Duodenal mucosa (tissue), 2 donors: ENCODE data around the gene ANXA5.

Source experiments
- H3K27ac ChIP-seq: one replicate; pipeline ENCODE4 v1.7.0; 2013; ENCODE audit warnings: low read depth, low read length
- H3K27me3 ChIP-seq, 2 donors: one replicate each; pipeline ENCODE4 v1.7.0; 2013; ENCODE audit warnings: low read length in 2 of 2, control low read depth in 1 of 2; ENCODE audit not compliant: insufficient read depth in 2 of 2, control insufficient read depth in 1 of 2
- H3K36me3 ChIP-seq, 2 donors: one replicate each; pipeline ENCODE4 v1.7.0; 2013; ENCODE audit warnings: low read length in 2 of 2, control low read depth in 1 of 2; ENCODE audit not compliant: insufficient read depth in 2 of 2, control insufficient read depth in 1 of 2
- H3K4me1 ChIP-seq, 2 donors: one replicate each; pipeline ENCODE4 v1.7.0; 2013; ENCODE audit warnings: low read length in 2 of 2, control low read depth in 1 of 2; ENCODE audit not compliant: insufficient read depth in 2 of 2, control insufficient read depth in 1 of 2
- H3K4me3 ChIP-seq, 2 donors: one replicate each; pipeline ENCODE4 v1.7.0; 2013; ENCODE audit warnings: low read length in 2 of 2, low read depth in 1 of 2
- H3K9ac ChIP-seq, 2 donors: one replicate each; pipeline ENCODE4 v1.7.0; 2013; ENCODE audit warnings: low read length in 2 of 2, low read depth in 1 of 2
- H3K9me3 ChIP-seq, 2 donors: one replicate each; pipeline ENCODE4 v1.7.0; 2013; ENCODE audit warnings: low read length in 2 of 2, control low read depth in 1 of 2; ENCODE audit not compliant: control insufficient read depth in 1 of 2

Gene ANXA5

GRCh38 chr4:121712783-121713182 is 16.0 kb upstream of the ANXA5 start:
- Histone ChIP-seq H3K27ac (no peak overlapping the region), H3K4me1 (peaks cover 3 to 7% of the 10 kb centered on the region in 2 donors), H3K36me3 (no peaks in the 10 kb centered on the region), H3K9ac (no peak overlapping the region), H3K27me3 (peaks cover 5 to 14% of the 10 kb centered on the region in 2 donors), H3K9me3 (no peaks in the 10 kb centered on the region), H3K4me3 (no peak overlapping the region)

GRCh38 chr4:121712001-121712651 is 15.3 kb upstream of the ANXA5 start:
- peaks cover 5 to 14% of the 10 kb centered on the region in 2 donors for H3K27me3 ChIP-seq
- peaks cover 3 to 7% of the 10 kb centered on the region in 2 donors for H3K4me1 ChIP-seq
- no peaks in the 10 kb centered on the region for H3K9me3 ChIP-seq
- H3K27ac ChIP-seq: peak overlapping the region; percentile 39
- no peaks in the 10 kb centered on the region for H3K36me3 ChIP-seq
- H3K4me3 ChIP-seq: peak overlapping the region; percentile 30 to 41
- no peak overlapping the region for H3K9ac ChIP-seq

GRCh38 chr4:121711263-121712000 is 14.7 kb upstream of the ANXA5 start:
- H3K27ac ChIP-seq: peak overlapping the region; percentile 46
- H3K36me3 ChIP-seq: no peaks in the 10 kb centered on the region
- H3K9me3 ChIP-seq: no peaks in the 10 kb centered on the region
- H3K27me3 ChIP-seq: peaks cover 5 to 14% of the 10 kb centered on the region in 2 donors
- peak overlapping the region; percentile 30 to 41 for H3K4me3 ChIP-seq
- no peak overlapping the region for H3K9ac ChIP-seq
- peaks cover 3 to 7% of the 10 kb centered on the region in 2 donors for H3K4me1 ChIP-seq

GRCh38 chr4:121709766-121710405 is 13.1 kb upstream of the ANXA5 start:
- Histone ChIP-seq H3K9ac (no peak overlapping the region), H3K27ac (no peak overlapping the region), H3K4me3 (no peak overlapping the region), H3K36me3 (no peaks in the 10 kb centered on the region), H3K9me3 (no peaks in the 10 kb centered on the region), H3K4me1 (peaks cover 3 to 7% of the 10 kb centered on the region in 2 donors), H3K27me3 (peaks cover 5 to 14% of the 10 kb centered on the region in 2 donors)

- H3K4me3 ChIP-seq: no peak overlapping the region
- no peak overlapping the region for H3K27ac ChIP-seq
- peaks cover 2 to 11% of the 10 kb centered on the region in 2 donors for H3K27me3 ChIP-seq
- H3K9ac ChIP-seq: no peak overlapping the region
- no peaks in the 10 kb centered on the region for H3K36me3 ChIP-seq
- no peaks in the 10 kb centered on the region for H3K9me3 ChIP-seq
- H3K4me1 ChIP-seq: peaks cover 3 to 6% of the 10 kb centered on the region in 2 donors
Measured at GRCh38 chr4:121707344-121707743, 10.6 kb upstream of the ANXA5 start.

GRCh38 chr4:121706595-121707021 is 9.8 kb upstream of the ANXA5 start:
- Histone ChIP-seq H3K9me3 (no peaks in the 10 kb centered on the region), H3K27me3 (peaks cover 1 to 4% of the 10 kb centered on the region in 2 donors), H3K9ac (no peak overlapping the region), H3K4me1 (peaks cover 0 to 3% of the 10 kb centered on the region in 2 donors), H3K4me3 (no peak overlapping the region), H3K27ac (no peak overlapping the region), H3K36me3 (no peaks in the 10 kb centered on the region)

- Histone ChIP-seq H3K36me3 (no peaks in the 10 kb centered on the region), H3K4me3 (no peak overlapping the region), H3K4me1 (no peaks in the 10 kb centered on the region), H3K27me3 (no peaks in the 10 kb centered on the region), H3K27ac (no peak overlapping the region), H3K9me3 (no peaks in the 10 kb centered on the region), H3K9ac (no peak overlapping the region)
Measured at GRCh38 chr4:121705521-121705920, 8.7 kb upstream of the ANXA5 start.

- Histone ChIP-seq H3K9ac (no peak overlapping the region), H3K36me3 (no peaks in the 10 kb centered on the region), H3K27ac (no peak overlapping the region), H3K4me3 (no peak overlapping the region), H3K4me1 (peaks cover 0 to 7% of the 10 kb centered on the region in 2 donors), H3K27me3 (no peaks in the 10 kb centered on the region), H3K9me3 (no peaks in the 10 kb centered on the region)
Measured at GRCh38 chr4:121702136-121702535, 5.4 kb upstream of the ANXA5 start.

- Histone ChIP-seq H3K27me3 (no peaks in the 10 kb centered on the region), H3K4me1 (peaks cover 0 to 7% of the 10 kb centered on the region in 2 donors)
Measured at GRCh38 chr4:121701263-121701662, 4.5 kb upstream of the ANXA5 start.

GRCh38 chr4:121698236-121698671 is 1.5 kb upstream of the ANXA5 start:
- H3K9me3 ChIP-seq: no peaks in the 10 kb centered on the region
- H3K27ac ChIP-seq: no peak overlapping the region
- no peak overlapping the region for H3K4me3 ChIP-seq
- no peaks in the 10 kb centered on the region for H3K27me3 ChIP-seq
- H3K36me3 ChIP-seq: no peaks in the 10 kb centered on the region
- H3K4me1 ChIP-seq: peaks cover 12 to 14% of the 10 kb centered on the region in 2 donors
- no peak overlapping the region for H3K9ac ChIP-seq

More at GRCh38 chr4:121701263-121701662, 4.5 kb upstream of the ANXA5 start:
- H3K36me3 ChIP-seq: no peaks in the 10 kb centered on the region
- no peak overlapping the region for H3K9ac ChIP-seq
- H3K9me3 ChIP-seq: no peaks in the 10 kb centered on the region
- H3K27ac ChIP-seq: no peak overlapping the region
- no peak overlapping the region for H3K4me3 ChIP-seq
